Measurements from ENCODE around the gene DNLZ. TPM values are rescaled to one million over a fixed set of nuclear protein-coding genes. Genes with fewer than 3 reads are reported as not detected.

Gene DNLZ
- total and polyA plus RNA-seq, 10 of the 15 experiments (the other 5 are each of a cell fraction or from before 2014, with no cell fraction given), result 0.66 to 29.7 (median 14.7) TPM; not detected in 1

DNA sequence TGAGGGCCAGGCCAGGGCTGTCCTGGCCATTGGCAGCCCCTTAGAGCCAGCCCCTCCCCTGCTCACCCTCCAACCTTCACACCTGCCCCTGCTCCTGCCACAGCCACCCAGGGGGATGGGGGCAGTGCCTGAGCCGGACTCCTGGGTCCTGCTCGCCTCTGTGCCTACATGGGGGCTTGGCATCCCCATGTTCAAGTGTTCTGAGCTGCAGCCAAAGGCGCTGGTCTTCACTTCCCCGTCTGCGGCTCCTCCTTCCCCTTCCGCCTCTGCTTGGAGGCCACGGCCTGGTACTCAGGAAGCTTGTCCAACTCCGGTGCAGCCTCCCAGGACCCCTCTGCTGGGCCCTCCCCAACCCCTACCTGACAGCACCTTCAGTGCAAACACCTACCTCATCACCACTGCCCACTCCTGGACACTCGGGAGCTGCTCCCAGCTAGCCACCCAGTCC lies 2.3 kb upstream of the DNLZ start:
- Histone ChIP-seq H3K4me3 (no peak overlapping the region), H3K4me2 (ENCODE audit: control insufficient read depth, insufficient read depth) (no peak overlapping the region), H3K4me1 (ENCODE audit: control insufficient read depth, insufficient read depth, low read length) (peaks cover 10% of the 10 kb centered on the region), H3K27ac (ENCODE audit: control insufficient read depth, insufficient read depth) (no peak overlapping the region), H3K9ac (ENCODE audit: control insufficient read depth, insufficient read depth, low read length) (no peak overlapping the region), H4K20me1 (ENCODE audit: control insufficient read depth, insufficient read depth) (no peaks in the 10 kb centered on the region), H2AFZ (ENCODE audit: control insufficient read depth, low read depth, low read length) (no peak overlapping the region), H3K36me3 (ENCODE audit: control insufficient read depth in 2 of 2, insufficient read depth in 2 of 2, low read length in 1 of 2) (peaks cover 0 to 1% of the 10 kb centered on the region in 2 experiments; a peak in 2 of 4 replicates), H3K79me2 (ENCODE audit: control insufficient read depth, insufficient read depth, low read length) (no peaks in the 10 kb centered on the region), H3K27me3 (replicated peaks in 1 of 2; ENCODE audit: control insufficient read depth in 2 of 2, insufficient read depth in 2 of 2, low read length in 1 of 2) (no peaks in the 10 kb centered on the region), H3K9me3 (replicated peaks; ENCODE audit: control insufficient read depth, insufficient read depth, low read length) (no peaks in the 10 kb centered on the region; the same call in 2 of the 3 replicates)
- ChIA-PET POLR2A (no interaction called here), SMC1A (ENCODE audit: uncharacterized antibody, unreplicated experiment) (no interaction called here), RAD21 (ENCODE audit: unreplicated experiment) (no interaction called here), CTCF (no interaction called here)
- FAIRE-seq, result no peak
- intact Hi-C loops (cut with micrococcal nuclease; ENCODE audit: unreplicated experiment), result no loop called here
- DNase-seq (ENCODE audit: low read depth, low spot score), result no peak
- TF ChIP-seq TAF1 (IDR thresholded peaks at IDR 0.05; ENCODE audit: borderline replicate concordance, low read depth, low read length) (no peak), HDAC6 (IDR thresholded peaks at IDR 0.05; ENCODE audit: unreplicated experiment) (no peak), TCF7 (IDR thresholded peaks at IDR 0.05; ENCODE audit: borderline replicate concordance) (no peak), SIN3A (IDR thresholded peaks at IDR 0.05; ENCODE audit: low read depth, low read length) (no peak), POLR2AphosphoS2 (IDR thresholded peaks at IDR 0.05; ENCODE audit: low read depth, low read length) (no peak)
- TF ChIP-seq, protein P1, sequence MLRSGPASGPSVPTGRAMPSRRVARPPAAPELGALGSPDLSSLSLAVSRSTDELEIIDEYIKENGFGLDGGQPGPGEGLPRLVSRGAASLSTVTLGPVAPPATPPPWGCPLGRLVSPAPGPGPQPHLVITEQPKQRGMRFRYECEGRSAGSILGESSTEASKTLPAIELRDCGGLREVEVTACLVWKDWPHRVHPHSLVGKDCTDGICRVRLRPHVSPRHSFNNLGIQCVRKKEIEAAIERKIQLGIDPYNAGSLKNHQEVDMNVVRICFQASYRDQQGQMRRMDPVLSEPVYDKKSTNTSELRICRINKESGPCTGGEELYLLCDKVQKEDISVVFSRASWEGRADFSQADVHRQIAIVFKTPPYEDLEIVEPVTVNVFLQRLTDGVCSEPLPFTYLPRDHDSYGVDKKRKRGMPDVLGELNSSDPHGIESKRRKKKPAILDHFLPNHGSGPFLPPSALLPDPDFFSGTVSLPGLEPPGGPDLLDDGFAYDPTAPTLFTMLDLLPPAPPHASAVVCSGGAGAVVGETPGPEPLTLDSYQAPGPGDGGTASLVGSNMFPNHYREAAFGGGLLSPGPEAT (IDR thresholded peaks at IDR 0.05; ENCODE audit: low read depth), result no peak
- TF ChIP-seq, protein P2, sequence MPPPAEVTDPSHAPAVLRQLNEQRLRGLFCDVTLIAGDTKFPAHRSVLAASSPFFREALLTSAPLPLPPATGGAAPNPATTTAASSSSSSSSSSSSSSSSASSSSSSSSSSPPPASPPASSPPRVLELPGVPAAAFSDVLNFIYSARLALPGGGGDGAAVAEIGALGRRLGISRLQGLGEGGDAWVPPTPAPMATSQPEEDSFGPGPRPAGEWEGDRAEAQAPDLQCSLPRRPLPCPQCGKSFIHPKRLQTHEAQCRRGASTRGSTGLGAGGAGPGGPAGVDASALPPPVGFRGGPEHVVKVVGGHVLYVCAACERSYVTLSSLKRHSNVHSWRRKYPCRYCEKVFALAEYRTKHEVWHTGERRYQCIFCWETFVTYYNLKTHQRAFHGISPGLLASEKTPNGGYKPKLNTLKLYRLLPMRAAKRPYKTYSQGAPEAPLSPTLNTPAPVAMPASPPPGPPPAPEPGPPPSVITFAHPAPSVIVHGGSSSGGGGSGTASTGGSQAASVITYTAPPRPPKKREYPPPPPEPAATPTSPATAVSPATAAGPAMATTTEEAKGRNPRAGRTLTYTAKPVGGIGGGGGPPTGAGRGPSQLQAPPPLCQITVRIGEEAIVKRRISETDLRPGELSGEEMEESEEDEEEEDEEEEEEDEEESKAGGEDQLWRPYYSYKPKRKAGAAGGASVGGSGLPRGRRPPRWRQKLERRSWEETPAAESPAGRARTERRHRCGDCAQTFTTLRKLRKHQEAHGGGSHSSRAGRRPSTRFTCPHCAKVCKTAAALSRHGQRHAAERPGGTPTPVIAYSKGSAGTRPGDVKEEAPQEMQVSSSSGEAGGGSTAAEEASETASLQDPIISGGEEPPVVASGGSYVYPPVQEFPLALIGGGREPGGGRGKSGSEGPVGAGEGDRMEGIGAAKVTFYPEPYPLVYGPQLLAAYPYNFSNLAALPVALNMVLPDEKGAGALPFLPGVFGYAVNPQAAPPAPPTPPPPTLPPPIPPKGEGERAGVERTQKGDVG (CRISPR knock-in tag; IDR thresholded peaks at IDR 0.05), result no peak
- TF ChIP-seq, protein P3, sequence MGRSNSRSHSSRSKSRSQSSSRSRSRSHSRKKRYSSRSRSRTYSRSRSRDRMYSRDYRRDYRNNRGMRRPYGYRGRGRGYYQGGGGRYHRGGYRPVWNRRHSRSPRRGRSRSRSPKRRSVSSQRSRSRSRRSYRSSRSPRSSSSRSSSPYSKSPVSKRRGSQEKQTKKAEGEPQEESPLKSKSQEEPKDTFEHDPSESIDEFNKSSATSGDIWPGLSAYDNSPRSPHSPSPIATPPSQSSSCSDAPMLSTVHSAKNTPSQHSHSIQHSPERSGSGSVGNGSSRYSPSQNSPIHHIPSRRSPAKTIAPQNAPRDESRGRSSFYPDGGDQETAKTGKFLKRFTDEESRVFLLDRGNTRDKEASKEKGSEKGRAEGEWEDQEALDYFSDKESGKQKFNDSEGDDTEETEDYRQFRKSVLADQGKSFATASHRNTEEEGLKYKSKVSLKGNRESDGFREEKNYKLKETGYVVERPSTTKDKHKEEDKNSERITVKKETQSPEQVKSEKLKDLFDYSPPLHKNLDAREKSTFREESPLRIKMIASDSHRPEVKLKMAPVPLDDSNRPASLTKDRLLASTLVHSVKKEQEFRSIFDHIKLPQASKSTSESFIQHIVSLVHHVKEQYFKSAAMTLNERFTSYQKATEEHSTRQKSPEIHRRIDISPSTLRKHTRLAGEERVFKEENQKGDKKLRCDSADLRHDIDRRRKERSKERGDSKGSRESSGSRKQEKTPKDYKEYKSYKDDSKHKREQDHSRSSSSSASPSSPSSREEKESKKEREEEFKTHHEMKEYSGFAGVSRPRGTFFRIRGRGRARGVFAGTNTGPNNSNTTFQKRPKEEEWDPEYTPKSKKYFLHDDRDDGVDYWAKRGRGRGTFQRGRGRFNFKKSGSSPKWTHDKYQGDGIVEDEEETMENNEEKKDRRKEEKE (IDR thresholded peaks at IDR 0.05), result no peak
- WGBS (ENCODE audit: insufficient coverage, insufficient replicate concordance, low lambda C conversion rate, missing lambda C conversion rate), result 16% methylated on average over 8 of the region's 9 CpGs
- no peak for ATAC-seq
- in situ Hi-C loops (cut with MboI), result no loop called here
- BruUV-seq (replicated peaks), result no TSS peak

All from GM12878 (cell line).